ENCODE measurements around the gene NPRL2. TPM values are rescaled to one million over a fixed set of nuclear protein-coding genes. Genes with fewer than 3 reads are reported as not detected.

The NPRL2 gene
- total and polyA plus RNA-seq, 9 of the 15 experiments (the other 6 are each of a cell fraction or from before 2014, with no cell fraction given), result 17.4 to 40.4 (median 24.4) TPM

- TF ChIP-seq PCBP1 (IDR thresholded peaks at IDR 0.05; ENCODE audit: low read depth, low read length, poor library complexity, severe bottlenecking) (no peak), DPF2 (IDR thresholded peaks at IDR 0.05) (no peak), THRB (CRISPR knock-in tag; conservative IDR thresholded peaks at IDR 0.05) (no peak), ELF2 (CRISPR knock-in tag; IDR thresholded peaks at IDR 0.05) (no peak), CHCHD3 (CRISPR knock-in tag; IDR thresholded peaks at IDR 0.05) (no peak), ETS2 (tag; IDR thresholded peaks at IDR 0.05; ENCODE audit: borderline replicate concordance, poor library complexity, severe bottlenecking) (no peak), HNRNPLL (IDR thresholded peaks at IDR 0.05; ENCODE audit: low read depth, low read length, poor library complexity, severe bottlenecking) (no peak), MAZ (CRISPR knock-in tag; conservative IDR thresholded peaks at IDR 0.05 in 1 of 2, IDR thresholded peaks at IDR 0.05 in 1 of 2) (peak in 1 of 2 experiments; percentile 61; a peak in 2 of 4 replicates), TEAD2 (tag; IDR thresholded peaks at IDR 0.05) (no peak), RNF2 (IDR thresholded peaks at IDR 0.05) (0 out of 2 replicates have a peak, but pooled peaks have one; percentile 22), BCL6 (CRISPR knock-in tag; IDR thresholded peaks at IDR 0.05) (no peak), SP1 (CRISPR knock-in tag; IDR thresholded peaks at IDR 0.05) (0 out of 2 replicates have a peak, but pooled peaks have one; percentile 31), GTF3C2 (IDR thresholded peaks at IDR 0.05; ENCODE audit: borderline replicate concordance, extremely low read depth, insufficient read length) (no peak), KAT7 (CRISPR knock-in tag; IDR thresholded peaks at IDR 0.05; ENCODE audit: borderline replicate concordance) (0 out of 2 replicates have a peak, but pooled peaks have one; percentile 3), SRF (CRISPR knock-in tag; IDR thresholded peaks at IDR 0.05) (peak in 1 of 2 experiments; percentile 81; a peak in 1 of 4 replicates), KLF1 (tag; IDR thresholded peaks at IDR 0.05) (peak; percentile 32; the same call in 1 of the 2 replicates), MIER1 (IDR thresholded peaks at IDR 0.05; ENCODE audit: low read depth) (no peak), E2F3 (CRISPR knock-in tag; IDR thresholded peaks at IDR 0.05) (no peak), NR2C1 (IDR thresholded peaks at IDR 0.05) (no peak), NR2C1 (tag; IDR thresholded peaks at IDR 0.05) (no peak), ATF7 (IDR thresholded peaks at IDR 0.05) (peak; percentile 93), ESRRA (IDR thresholded peaks at IDR 0.05; ENCODE audit: borderline replicate concordance, low read depth) (peak; percentile 20; the same call in 1 of the 2 replicates), ZSCAN29 (IDR thresholded peaks at IDR 0.05) (no peak), MYC (IDR thresholded peaks at IDR 0.05; ENCODE audit: low read depth, low read length) (0 out of 2 replicates have a peak, but pooled peaks have one; percentile 5), MYC (CRISPR knock-in tag; IDR thresholded peaks at IDR 0.05; ENCODE audit: borderline replicate concordance, low read depth) (no peak), PKNOX1 (IDR thresholded peaks at IDR 0.05) (peak; percentile 93), PURB (CRISPR knock-in tag; IDR thresholded peaks at IDR 0.05; ENCODE audit: low read depth) (no peak)
Measured at GRCh38 chr3:50299638-50299928, 51.0 kb downstream of the NPRL2 start (continued).

All from K562 (cell line).